ENCODE data around the gene KCNC4.

DNA sequence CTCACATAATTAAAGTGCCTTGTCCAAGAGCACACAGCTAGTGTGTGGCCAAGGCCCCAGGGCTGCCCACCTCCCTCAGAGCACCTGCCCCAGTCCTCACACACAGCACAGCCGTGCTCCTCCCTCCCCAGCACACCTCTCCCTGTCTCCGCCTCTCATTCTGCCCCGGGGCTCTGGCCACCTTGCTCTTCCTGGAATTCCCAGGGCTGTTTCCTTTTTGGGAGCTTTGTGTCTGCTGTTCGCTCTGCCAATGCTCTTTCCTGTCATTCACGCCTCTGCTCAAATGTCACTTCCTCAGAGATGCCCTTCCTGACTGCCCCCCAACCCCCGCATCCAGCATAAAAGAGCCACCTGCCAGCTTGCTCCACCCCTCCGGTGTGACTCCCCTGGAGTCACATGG is 46.5 kb upstream of the KCNC4 start:
- TF ChIP-seq EZH2 (IDR thresholded peaks at IDR 0.05; ENCODE audit: insufficient read depth, poor library complexity, severe bottlenecking): no peak
- no peak for TF ChIP-seq EZH2phosphoT487 (IDR thresholded peaks at IDR 0.05; ENCODE audit: insufficient read depth, low read depth)
